Measurements from ENCODE around the gene P3H4. TPM values are rescaled to one million over a fixed set of nuclear protein-coding genes. Genes with fewer than 3 reads are reported as not detected.

Gene P3H4
- polyA plus RNA-seq, 2 of the 4 experiments (the other 2 are of a cell fraction): 36.0 to 52.8 TPM

- DNase-seq (ENCODE audit: low read depth in 1 of 2, low spot score in 1 of 2) (no peak), ATAC-seq (no peak), FAIRE-seq (no peak)
- Histone ChIP-seq H3K4me2 (no peak overlapping the region), H3K4me1 (no peaks in the 10 kb centered on the region), H3K9me3 (no peaks in the 10 kb centered on the region), H3K27ac (no peak overlapping the region), H3K4me3 (no peak overlapping the region)
- no peak for TF ChIP-seq HOXB5 (CRISPR knock-in tag; IDR thresholded peaks at IDR 0.05)
- no peak for TF ChIP-seq MAFK (IDR thresholded peaks at IDR 0.05; ENCODE audit: partially characterized antibody)
- peak; percentile 21 for TF ChIP-seq ZFP36 (IDR thresholded peaks at IDR 0.05; ENCODE audit: borderline replicate concordance, partially characterized antibody)
- TF ChIP-seq ESRRA (IDR thresholded peaks at IDR 0.05; ENCODE audit: borderline replicate concordance, low read length): no peak
- WGBS (ENCODE audit: missing lambda C conversion rate): 92% methylated on average over 8 of the region's 8 CpGs
- ChIA-PET POLR2A (interaction anchor here (1.7 to 1.8 kb wide), 2 partner anchors 10 to 23 kb away, joined by 4 to 9 read pairs; partner anchors contain the start of gene JUP), CTCF (interaction anchor here (1.1 to 96.0 kb wide), 3 partner anchors 13 to 67 kb away, joined by 3 to 3262 read pairs (median 3262); partner anchors contain the start of genes FKBP10, GAST, HAP1 and JUP)
Observed at GRCh38 chr17:41763327-41763726, 48.4 kb downstream of the P3H4 start.

GRCh38 chr17:41762841-41763240 is 48.9 kb downstream of the P3H4 start:
- CTCF ChIA-PET: interaction anchor here (1.1 to 96.0 kb wide), 3 partner anchors 13 to 67 kb away, joined by 3 to 3262 read pairs (median 3262); partner anchors contain the start of genes FKBP10, GAST, HAP1 and JUP
- Histone ChIP-seq H3K27ac (no peak overlapping the region), H3K4me3 (no peak overlapping the region), H3K4me2 (no peak overlapping the region), H3K9me3 (no peaks in the 10 kb centered on the region), H3K4me1 (no peaks in the 10 kb centered on the region)
- DNase-seq (ENCODE audit: low read depth in 1 of 2, low spot score in 1 of 2): no peak
- POLR2A ChIA-PET: interaction anchor here (1.7 to 1.8 kb wide), 2 partner anchors 10 to 23 kb away, joined by 4 to 9 read pairs; partner anchors contain the start of gene JUP
- 97% methylated on average over 16 of the region's 16 CpGs for WGBS (ENCODE audit: missing lambda C conversion rate)
- no peak for ATAC-seq
- TF ChIP-seq ZFP36 (IDR thresholded peaks at IDR 0.05; ENCODE audit: borderline replicate concordance, partially characterized antibody) (no peak), KDM1A (IDR thresholded peaks at IDR 0.05; ENCODE audit: low read depth) (no peak), RFX5 (IDR thresholded peaks at IDR 0.05) (no peak), FOSL2 (IDR thresholded peaks at IDR 0.05) (no peak), FOSL2 (CRISPR knock-in tag; IDR thresholded peaks at IDR 0.05) (no peak), CHD4 (IDR thresholded peaks at IDR 0.05; ENCODE audit: borderline replicate concordance) (no peak), NPAS2 (CRISPR knock-in tag; IDR thresholded peaks at IDR 0.05; ENCODE audit: borderline replicate concordance) (no peak), HOXB5 (CRISPR knock-in tag; IDR thresholded peaks at IDR 0.05) (no peak)
- FAIRE-seq: no peak

DNA sequence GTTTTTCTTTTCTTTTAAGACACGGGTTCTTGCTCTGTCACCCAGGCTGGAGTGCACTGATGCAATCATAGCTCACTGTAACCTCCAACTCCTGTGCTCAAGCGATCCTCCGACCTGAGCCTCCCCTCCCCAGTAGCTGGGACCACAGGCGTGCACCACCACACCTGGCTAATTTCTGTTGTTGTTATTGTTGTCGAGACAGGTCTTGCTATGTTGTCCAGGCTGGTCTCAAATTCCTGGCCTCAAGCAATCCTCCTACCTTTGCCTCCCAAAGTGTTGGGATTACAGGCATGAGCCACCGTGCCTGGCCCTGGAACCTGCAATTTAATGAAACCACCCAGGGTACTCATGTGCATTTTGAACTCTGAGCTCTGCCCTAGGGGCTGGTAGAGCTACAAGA is 49.4 kb downstream of the P3H4 start:
- Histone ChIP-seq H3K27ac (no peak overlapping the region), H3K4me3 (no peak overlapping the region), H3K4me1 (no peaks in the 10 kb centered on the region), H3K9me3 (no peaks in the 10 kb centered on the region), H3K4me2 (no peak overlapping the region)
- POLR2A ChIA-PET: interaction anchor here (1.7 to 1.8 kb wide), 2 partner anchors 11 to 24 kb away, joined by 4 to 9 read pairs; partner anchors contain the start of gene JUP
- CTCF ChIA-PET: interaction anchor here (1.1 to 96.0 kb wide), 3 partner anchors 12 to 66 kb away, joined by 3 to 3262 read pairs (median 3262); partner anchors contain the start of genes FKBP10, GAST, HAP1 and JUP
- ATAC-seq: no peak
- FAIRE-seq: no peak
- no peak for DNase-seq (ENCODE audit: low read depth in 1 of 2, low spot score in 1 of 2)
- 89% methylated on average over 6 of the region's 6 CpGs for WGBS (ENCODE audit: missing lambda C conversion rate)
- no peak for TF ChIP-seq HDAC2 (IDR thresholded peaks at IDR 0.05)

DNA sequence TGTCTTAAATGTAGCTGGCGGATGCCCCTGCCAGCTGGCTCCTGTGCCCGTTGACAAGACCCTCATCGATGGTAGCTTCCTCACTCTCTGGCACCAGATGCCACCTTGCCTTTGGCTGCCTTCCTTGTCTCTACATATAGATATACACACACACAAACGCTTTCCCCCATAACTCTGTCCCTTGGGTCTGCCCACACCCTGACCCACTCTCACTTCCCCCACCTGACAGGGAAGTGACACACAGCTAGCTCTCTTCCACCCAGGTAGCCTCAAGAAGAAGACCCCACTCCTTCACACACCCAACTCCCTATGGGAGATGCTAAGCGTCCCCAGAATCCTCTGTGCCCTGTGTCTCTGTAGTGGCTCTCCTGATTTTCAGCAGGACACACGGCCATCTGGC is 50.9 kb downstream of the P3H4 start:
- no peak for DNase-seq (ENCODE audit: low read depth in 1 of 2, low spot score in 1 of 2)
- no peak for FAIRE-seq
- Histone ChIP-seq H3K4me2 (no peak overlapping the region), H3K9me3 (no peaks in the 10 kb centered on the region), H3K27ac (no peak overlapping the region), H3K4me3 (no peak overlapping the region), H3K4me1 (no peaks in the 10 kb centered on the region)
- no peak for TF ChIP-seq FOSB (CRISPR knock-in tag; IDR thresholded peaks at IDR 0.05)
- ATAC-seq: no peak
- CTCF ChIA-PET: interaction anchor here (1.3 to 96.0 kb wide), 2 partner anchors 9 to 27 kb away, joined by 4 to 3262 read pairs; partner anchors contain the start of genes FKBP10, JUP and P3H4
- WGBS (ENCODE audit: missing lambda C conversion rate): 93% methylated on average over 6 of the region's 6 CpGs
- POLR2A ChIA-PET: interaction anchor here (1.3 kb wide), 1 partner anchor 26 kb away, joined by 3 read pairs; the partner anchor contains the start of gene JUP

GRCh38 chr17:41758601-41759000 is 53.1 kb downstream of the P3H4 start:
- ATAC-seq: peak in 1 of 2 experiments; percentile 11; a peak in 1 of 6 replicates
- DNase-seq (ENCODE audit: low read depth in 1 of 2, low spot score in 1 of 2): no peak
- Histone ChIP-seq H3K4me1 (no peaks in the 10 kb centered on the region), H3K9me3 (no peaks in the 10 kb centered on the region), H3K4me2 (no peak overlapping the region), H3K4me3 (no peak overlapping the region), H3K27ac (no peak overlapping the region)
- FAIRE-seq: no peak
- 86% methylated on average over 9 of the region's 9 CpGs for WGBS (ENCODE audit: missing lambda C conversion rate)
- ChIA-PET POLR2A (no interaction called here), CTCF (interaction anchor here (96.0 kb wide), 1 partner anchor 29 kb away, joined by 3262 read pairs; the partner anchor contains the start of genes FKBP10, JUP and P3H4)
- TF ChIP-seq ZSCAN20 (CRISPR knock-in tag; IDR thresholded peaks at IDR 0.05) (no peak), EHF (CRISPR knock-in tag; IDR thresholded peaks at IDR 0.05) (no peak), ZFP36 (IDR thresholded peaks at IDR 0.05; ENCODE audit: borderline replicate concordance, partially characterized antibody) (no peak), KDM1A (IDR thresholded peaks at IDR 0.05; ENCODE audit: low read depth) (no peak), RCOR1 (IDR thresholded peaks at IDR 0.05; ENCODE audit: low read depth, low read length) (no peak), JUN (IDR thresholded peaks at IDR 0.05) (no peak), FOXS1 (CRISPR knock-in tag; IDR thresholded peaks at IDR 0.05) (no peak), GATA3 (IDR thresholded peaks at IDR 0.05; ENCODE audit: borderline replicate concordance) (no peak), HOXA7 (CRISPR knock-in tag; IDR thresholded peaks at IDR 0.05) (no peak), RNF2 (IDR thresholded peaks at IDR 0.05; ENCODE audit: borderline replicate concordance, low read depth) (no peak), HEYL (CRISPR knock-in tag; IDR thresholded peaks at IDR 0.05) (no peak), JUNB (IDR thresholded peaks at IDR 0.05) (no peak), TFCP2L1 (CRISPR knock-in tag; IDR thresholded peaks at IDR 0.05) (no peak)
- TF ChIP-seq, protein P1, sequence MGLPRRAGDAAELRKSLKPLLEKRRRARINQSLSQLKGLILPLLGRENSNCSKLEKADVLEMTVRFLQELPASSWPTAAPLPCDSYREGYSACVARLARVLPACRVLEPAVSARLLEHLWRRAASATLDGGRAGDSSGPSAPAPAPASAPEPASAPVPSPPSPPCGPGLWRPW (IDR thresholded peaks at IDR 0.05): no peak
- TF ChIP-seq, protein P2, sequence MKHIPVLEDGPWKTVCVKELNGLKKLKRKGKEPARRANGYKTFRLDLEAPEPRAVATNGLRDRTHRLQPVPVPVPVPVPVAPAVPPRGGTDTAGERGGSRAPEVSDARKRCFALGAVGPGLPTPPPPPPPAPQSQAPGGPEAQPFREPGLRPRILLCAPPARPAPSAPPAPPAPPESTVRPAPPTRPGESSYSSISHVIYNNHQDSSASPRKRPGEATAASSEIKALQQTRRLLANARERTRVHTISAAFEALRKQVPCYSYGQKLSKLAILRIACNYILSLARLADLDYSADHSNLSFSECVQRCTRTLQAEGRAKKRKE (CRISPR knock-in tag; IDR thresholded peaks at IDR 0.05; ENCODE audit: low read depth): no peak
- TF ChIP-seq, protein P3, sequence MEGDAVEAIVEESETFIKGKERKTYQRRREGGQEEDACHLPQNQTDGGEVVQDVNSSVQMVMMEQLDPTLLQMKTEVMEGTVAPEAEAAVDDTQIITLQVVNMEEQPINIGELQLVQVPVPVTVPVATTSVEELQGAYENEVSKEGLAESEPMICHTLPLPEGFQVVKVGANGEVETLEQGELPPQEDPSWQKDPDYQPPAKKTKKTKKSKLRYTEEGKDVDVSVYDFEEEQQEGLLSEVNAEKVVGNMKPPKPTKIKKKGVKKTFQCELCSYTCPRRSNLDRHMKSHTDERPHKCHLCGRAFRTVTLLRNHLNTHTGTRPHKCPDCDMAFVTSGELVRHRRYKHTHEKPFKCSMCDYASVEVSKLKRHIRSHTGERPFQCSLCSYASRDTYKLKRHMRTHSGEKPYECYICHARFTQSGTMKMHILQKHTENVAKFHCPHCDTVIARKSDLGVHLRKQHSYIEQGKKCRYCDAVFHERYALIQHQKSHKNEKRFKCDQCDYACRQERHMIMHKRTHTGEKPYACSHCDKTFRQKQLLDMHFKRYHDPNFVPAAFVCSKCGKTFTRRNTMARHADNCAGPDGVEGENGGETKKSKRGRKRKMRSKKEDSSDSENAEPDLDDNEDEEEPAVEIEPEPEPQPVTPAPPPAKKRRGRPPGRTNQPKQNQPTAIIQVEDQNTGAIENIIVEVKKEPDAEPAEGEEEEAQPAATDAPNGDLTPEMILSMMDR (IDR thresholded peaks at IDR 0.05): no peak

Measured in A549 (cell line).